OCI-LY3 (cell line): ENCODE data around the gene GYPE.
"Not testable (repeated sequence)": the region's sequence is repeated elsewhere in the genome, so short reads cannot be mapped to it uniquely, and the experiment has no call there.

Experiments used
- CTCF ChIP-seq: fragments of 200-600, 300-600 bp; sonication (generic); IDR thresholded peaks from 2 replicates; pipeline ENCODE4 v1.5.1; 2014; ENCODE audit warnings: antibody characterized with exemption, low read length, low read depth
- EZH2phosphoT487 ChIP-seq: fragments of 200-600 bp; shearing (Covaris generic); IDR thresholded peaks from 2 replicates; pipeline ENCODE4 v1.6.1; 2018; ENCODE audit warnings: antibody characterized with exemption, mixed run types, low read depth

GRCh38 chr4:143829239-143829620 is 76.1 kb downstream of the GYPE start:
- TF ChIP-seq CTCF, EZH2phosphoT487: not testable (repeated sequence)
